WTC11 (cell line): ENCODE measurements around the gene TSHZ1. TPM values are rescaled to one million over a fixed set of nuclear protein-coding genes. Genes with fewer than 3 reads are reported as not detected.

Experiments used
- ATAC-seq: fragments of 200-7000 bp; cut with Tn5 transposase; 2 replicates; pipeline ENCODE4 v1.10.0; 2021; ENCODE audit warnings: mild to moderate bottlenecking, moderate library complexity
- CTCF ChIA-PET: fragments of 300-600 bp; sonication (Branson Sonifier 250); formaldehyde crosslinking; loops from one replicate; lab custom pipeline; 2021; ENCODE audit warnings: antibody characterized with exemption; lab: Charles Lee
- POLR2A ChIA-PET: fragments of 350-600 bp; sonication (Branson Sonifier 250); formaldehyde crosslinking; loops from one replicate; lab custom pipeline; 2021; ENCODE audit warnings: antibody characterized with exemption; lab: Charles Lee
- DNase-seq: peaks from one replicate; pipeline ENCODE4 v3.0.0; 2021; ENCODE audit warnings: low spot score
- H3K27ac Mint-ChIP-seq: 2 replicates; pipeline ENCODE4 v1.8.0; 2021; ENCODE audit warnings: mixed read lengths
- H3K27me3 Mint-ChIP-seq: 2 replicates; pipeline ENCODE4 v1.8.0; 2021; ENCODE audit warnings: low read depth, mild to moderate bottlenecking, moderate library complexity, mixed read lengths
- H3K36me3 Mint-ChIP-seq: 2 replicates; pipeline ENCODE4 v1.8.0; 2021; ENCODE audit warnings: mixed read lengths
- H3K4me1 Mint-ChIP-seq: 2 replicates; pipeline ENCODE4 v1.8.0; 2022; ENCODE audit warnings: mixed read lengths
- H3K4me3 Mint-ChIP-seq: 2 replicates; pipeline ENCODE4 v1.8.0; 2021; ENCODE audit warnings: mild to moderate bottlenecking, moderate library complexity, mixed read lengths
- H3K9me3 Mint-ChIP-seq: 2 replicates; pipeline ENCODE4 v1.8.0; 2021; ENCODE audit warnings: mixed read lengths
- ETV6 ChIP-seq: sonication (generic); formaldehyde crosslinking; IDR thresholded peaks from 2 replicates; pipeline ENCODE4 v1.8.1; 2022; ENCODE audit warnings: mild to moderate bottlenecking, missing genetic modification reagents
- GTF2I ChIP-seq: fragments of 250-450 bp; sonication (Bioruptor Pico); conservative IDR thresholded peaks from 2 replicates; pipeline ENCODE4 v1.4.0; 2021; ENCODE audit warnings: mild to moderate bottlenecking
- KAT7 ChIP-seq: sonication (generic); formaldehyde crosslinking; IDR thresholded peaks from 2 replicates; pipeline ENCODE4 v1.8.1; 2023; ENCODE audit warnings: missing genetic modification reagents, mild to moderate bottlenecking, borderline replicate concordance
- MYBL2 ChIP-seq: sonication (generic); formaldehyde crosslinking; IDR thresholded peaks from 2 replicates; pipeline ENCODE4 v1.8.1; 2023; ENCODE audit warnings: mild to moderate bottlenecking, moderate library complexity, missing genetic modification reagents
- NFYB ChIP-seq: sonication (generic); formaldehyde crosslinking; conservative IDR thresholded peaks from 2 replicates; pipeline ENCODE4 v1.8.0; 2022; ENCODE audit warnings: low read depth, missing genetic modification reagents
- TEAD4 ChIP-seq: sonication (generic); formaldehyde crosslinking; IDR thresholded peaks from 2 replicates; pipeline ENCODE4 v1.8.0; 2022; ENCODE audit warnings: mild to moderate bottlenecking, missing genetic modification reagents
- ZNF263 ChIP-seq: sonication (generic); formaldehyde crosslinking; IDR thresholded peaks from 2 replicates; pipeline ENCODE4 v1.8.1; 2022; ENCODE audit warnings: low read depth, mild to moderate bottlenecking, moderate library complexity, missing genetic modification reagents
- ZNF416 ChIP-seq: fragments of 250-450 bp; sonication (Bioruptor Pico); IDR thresholded peaks from 2 replicates; pipeline ENCODE4 v1.9.0; 2021; ENCODE audit warnings: mild to moderate bottlenecking, inconsistent platforms
- total RNA-seq: library from RNA; stranded (reverse); gene quantifications from 3 replicates; pipeline ENCODE4 v1.2.3, GENCODE V29; 2021
- TF ChIP-seq, protein P1 (sequence below): sonication (generic); formaldehyde crosslinking; IDR thresholded peaks from 2 replicates; pipeline ENCODE4 v1.8.1; 2023; ENCODE audit warnings: mild to moderate bottlenecking, missing genetic modification reagents
- TF ChIP-seq, protein P2 (sequence below): sonication (generic); formaldehyde crosslinking; IDR thresholded peaks from 2 replicates; pipeline ENCODE4 v1.8.1; 2023; ENCODE audit warnings: mild to moderate bottlenecking, missing genetic modification reagents, moderate library complexity
- TF ChIP-seq, protein P3 (sequence below): sonication (generic); formaldehyde crosslinking; IDR thresholded peaks from 2 replicates; pipeline ENCODE4 v1.8.1; 2022; ENCODE audit warnings: low read depth, missing genetic modification reagents, borderline replicate concordance
- TF ChIP-seq, protein P4 (sequence below): sonication (generic); formaldehyde crosslinking; conservative IDR thresholded peaks from 2 replicates; pipeline ENCODE4 v1.8.1; 2022; ENCODE audit warnings: mild to moderate bottlenecking, missing genetic modification reagents
- TF ChIP-seq, protein P5 (sequence below): fragments of 250-450 bp; sonication (Bioruptor Pico); IDR thresholded peaks from 2 replicates; pipeline ENCODE4 v1.9.0; 2021; ENCODE audit warnings: mild to moderate bottlenecking
- TF ChIP-seq, protein P6 (sequence below): fragments of 250-450 bp; sonication (Bioruptor Pico); IDR thresholded peaks from 2 replicates; pipeline ENCODE4 v1.9.0; 2021; ENCODE audit warnings: mild to moderate bottlenecking, borderline replicate concordance
- TF ChIP-seq, protein P7 (sequence below): sonication (generic); formaldehyde crosslinking; IDR thresholded peaks from 2 replicates; pipeline ENCODE4 v1.8.0; 2022; ENCODE audit warnings: mild to moderate bottlenecking, missing genetic modification reagents
- TF ChIP-seq, protein P8 (sequence below): fragments of 250-450 bp; sonication (Bioruptor Pico); IDR thresholded peaks from 2 replicates; pipeline ENCODE4 v1.8.0; 2021; ENCODE audit warnings: mild to moderate bottlenecking
- TF ChIP-seq, protein P9 (sequence below): fragments of 250-450 bp; sonication (Bioruptor Pico); IDR thresholded peaks from 2 replicates; pipeline ENCODE4 v1.9.0; 2021; ENCODE audit warnings: moderate library complexity, mild to moderate bottlenecking, inconsistent platforms, borderline replicate concordance

TSHZ1 gene
- total RNA-seq, 1 experiment from 2014 or later = 2.9 TPM

DNA sequence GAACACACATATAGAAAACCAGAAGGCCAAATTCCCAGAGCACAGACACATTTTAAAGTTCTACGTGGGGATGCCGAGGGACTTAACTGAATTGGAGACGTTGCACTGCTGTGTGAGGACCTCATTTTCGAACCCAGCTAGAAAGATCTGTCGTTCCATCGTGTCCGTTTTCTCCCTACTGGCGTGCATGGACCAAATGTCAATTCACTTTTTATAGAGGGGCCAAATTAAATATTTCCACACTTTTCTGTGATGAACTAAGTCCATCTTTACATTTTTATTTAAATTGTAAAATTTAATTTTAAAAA lies 692 bp upstream of the TSHZ1 start:
- Mint-ChIP-seq H3K4me1 (peaks cover 53% of the 10 kb centered on the region), H3K9me3 (no peaks in the 10 kb centered on the region), H3K4me3 (peak overlapping the region; percentile 84), H3K27me3 (peaks cover 78% of the 10 kb centered on the region), H3K36me3 (no peaks in the 10 kb centered on the region), H3K27ac (peak overlapping the region; percentile 67)
- POLR2A ChIA-PET = interaction anchor here (0.7 kb wide), 1 partner anchor 11 kb away, joined by 3 read pairs; no protein-coding TSS in a partner anchor
- DNase-seq (no peak), ATAC-seq (no peak)
- CTCF ChIA-PET = no interaction called here
- TF ChIP-seq, protein P1, sequence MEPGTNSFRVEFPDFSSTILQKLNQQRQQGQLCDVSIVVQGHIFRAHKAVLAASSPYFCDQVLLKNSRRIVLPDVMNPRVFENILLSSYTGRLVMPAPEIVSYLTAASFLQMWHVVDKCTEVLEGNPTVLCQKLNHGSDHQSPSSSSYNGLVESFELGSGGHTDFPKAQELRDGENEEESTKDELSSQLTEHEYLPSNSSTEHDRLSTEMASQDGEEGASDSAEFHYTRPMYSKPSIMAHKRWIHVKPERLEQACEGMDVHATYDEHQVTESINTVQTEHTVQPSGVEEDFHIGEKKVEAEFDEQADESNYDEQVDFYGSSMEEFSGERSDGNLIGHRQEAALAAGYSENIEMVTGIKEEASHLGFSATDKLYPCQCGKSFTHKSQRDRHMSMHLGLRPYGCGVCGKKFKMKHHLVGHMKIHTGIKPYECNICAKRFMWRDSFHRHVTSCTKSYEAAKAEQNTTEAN (CRISPR knock-in tag) = no peak
- TF ChIP-seq KAT7 (CRISPR knock-in tag) (no peak), ETV6 (CRISPR knock-in tag) (no peak), TEAD4 (CRISPR knock-in tag) (no peak), MYBL2 (CRISPR knock-in tag) (no peak), NFYB (CRISPR knock-in tag) (no peak), GTF2I (CRISPR knock-in tag) (no peak), ZNF263 (CRISPR knock-in tag) (no peak), ZNF416 (CRISPR knock-in tag) (no peak)
- TF ChIP-seq, protein P2, sequence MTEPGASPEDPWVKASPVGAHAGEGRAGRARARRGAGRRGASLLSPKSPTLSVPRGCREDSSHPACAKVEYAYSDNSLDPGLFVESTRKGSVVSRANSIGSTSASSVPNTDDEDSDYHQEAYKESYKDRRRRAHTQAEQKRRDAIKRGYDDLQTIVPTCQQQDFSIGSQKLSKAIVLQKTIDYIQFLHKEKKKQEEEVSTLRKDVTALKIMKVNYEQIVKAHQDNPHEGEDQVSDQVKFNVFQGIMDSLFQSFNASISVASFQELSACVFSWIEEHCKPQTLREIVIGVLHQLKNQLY (CRISPR knock-in tag) = no peak
- TF ChIP-seq, protein P3, sequence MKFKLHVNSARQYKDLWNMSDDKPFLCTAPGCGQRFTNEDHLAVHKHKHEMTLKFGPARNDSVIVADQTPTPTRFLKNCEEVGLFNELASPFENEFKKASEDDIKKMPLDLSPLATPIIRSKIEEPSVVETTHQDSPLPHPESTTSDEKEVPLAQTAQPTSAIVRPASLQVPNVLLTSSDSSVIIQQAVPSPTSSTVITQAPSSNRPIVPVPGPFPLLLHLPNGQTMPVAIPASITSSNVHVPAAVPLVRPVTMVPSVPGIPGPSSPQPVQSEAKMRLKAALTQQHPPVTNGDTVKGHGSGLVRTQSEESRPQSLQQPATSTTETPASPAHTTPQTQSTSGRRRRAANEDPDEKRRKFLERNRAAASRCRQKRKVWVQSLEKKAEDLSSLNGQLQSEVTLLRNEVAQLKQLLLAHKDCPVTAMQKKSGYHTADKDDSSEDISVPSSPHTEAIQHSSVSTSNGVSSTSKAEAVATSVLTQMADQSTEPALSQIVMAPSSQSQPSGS (CRISPR knock-in tag) = no peak
- TF ChIP-seq, protein P4, sequence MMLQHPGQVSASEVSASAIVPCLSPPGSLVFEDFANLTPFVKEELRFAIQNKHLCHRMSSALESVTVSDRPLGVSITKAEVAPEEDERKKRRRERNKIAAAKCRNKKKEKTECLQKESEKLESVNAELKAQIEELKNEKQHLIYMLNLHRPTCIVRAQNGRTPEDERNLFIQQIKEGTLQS = no peak
- TF ChIP-seq, protein P5, sequence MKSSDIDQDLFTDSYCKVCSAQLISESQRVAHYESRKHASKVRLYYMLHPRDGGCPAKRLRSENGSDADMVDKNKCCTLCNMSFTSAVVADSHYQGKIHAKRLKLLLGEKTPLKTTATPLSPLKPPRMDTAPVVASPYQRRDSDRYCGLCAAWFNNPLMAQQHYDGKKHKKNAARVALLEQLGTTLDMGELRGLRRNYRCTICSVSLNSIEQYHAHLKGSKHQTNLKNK (CRISPR knock-in tag) = no peak
- TF ChIP-seq, protein P6, sequence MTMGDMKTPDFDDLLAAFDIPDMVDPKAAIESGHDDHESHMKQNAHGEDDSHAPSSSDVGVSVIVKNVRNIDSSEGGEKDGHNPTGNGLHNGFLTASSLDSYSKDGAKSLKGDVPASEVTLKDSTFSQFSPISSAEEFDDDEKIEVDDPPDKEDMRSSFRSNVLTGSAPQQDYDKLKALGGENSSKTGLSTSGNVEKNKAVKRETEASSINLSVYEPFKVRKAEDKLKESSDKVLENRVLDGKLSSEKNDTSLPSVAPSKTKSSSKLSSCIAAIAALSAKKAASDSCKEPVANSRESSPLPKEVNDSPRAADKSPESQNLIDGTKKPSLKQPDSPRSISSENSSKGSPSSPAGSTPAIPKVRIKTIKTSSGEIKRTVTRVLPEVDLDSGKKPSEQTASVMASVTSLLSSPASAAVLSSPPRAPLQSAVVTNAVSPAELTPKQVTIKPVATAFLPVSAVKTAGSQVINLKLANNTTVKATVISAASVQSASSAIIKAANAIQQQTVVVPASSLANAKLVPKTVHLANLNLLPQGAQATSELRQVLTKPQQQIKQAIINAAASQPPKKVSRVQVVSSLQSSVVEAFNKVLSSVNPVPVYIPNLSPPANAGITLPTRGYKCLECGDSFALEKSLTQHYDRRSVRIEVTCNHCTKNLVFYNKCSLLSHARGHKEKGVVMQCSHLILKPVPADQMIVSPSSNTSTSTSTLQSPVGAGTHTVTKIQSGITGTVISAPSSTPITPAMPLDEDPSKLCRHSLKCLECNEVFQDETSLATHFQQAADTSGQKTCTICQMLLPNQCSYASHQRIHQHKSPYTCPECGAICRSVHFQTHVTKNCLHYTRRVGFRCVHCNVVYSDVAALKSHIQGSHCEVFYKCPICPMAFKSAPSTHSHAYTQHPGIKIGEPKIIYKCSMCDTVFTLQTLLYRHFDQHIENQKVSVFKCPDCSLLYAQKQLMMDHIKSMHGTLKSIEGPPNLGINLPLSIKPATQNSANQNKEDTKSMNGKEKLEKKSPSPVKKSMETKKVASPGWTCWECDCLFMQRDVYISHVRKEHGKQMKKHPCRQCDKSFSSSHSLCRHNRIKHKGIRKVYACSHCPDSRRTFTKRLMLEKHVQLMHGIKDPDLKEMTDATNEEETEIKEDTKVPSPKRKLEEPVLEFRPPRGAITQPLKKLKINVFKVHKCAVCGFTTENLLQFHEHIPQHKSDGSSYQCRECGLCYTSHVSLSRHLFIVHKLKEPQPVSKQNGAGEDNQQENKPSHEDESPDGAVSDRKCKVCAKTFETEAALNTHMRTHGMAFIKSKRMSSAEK (CRISPR knock-in tag) = no peak
- TF ChIP-seq, protein P7, sequence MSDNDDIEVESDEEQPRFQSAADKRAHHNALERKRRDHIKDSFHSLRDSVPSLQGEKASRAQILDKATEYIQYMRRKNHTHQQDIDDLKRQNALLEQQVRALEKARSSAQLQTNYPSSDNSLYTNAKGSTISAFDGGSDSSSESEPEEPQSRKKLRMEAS (CRISPR knock-in tag) = no peak
- TF ChIP-seq, protein P8, sequence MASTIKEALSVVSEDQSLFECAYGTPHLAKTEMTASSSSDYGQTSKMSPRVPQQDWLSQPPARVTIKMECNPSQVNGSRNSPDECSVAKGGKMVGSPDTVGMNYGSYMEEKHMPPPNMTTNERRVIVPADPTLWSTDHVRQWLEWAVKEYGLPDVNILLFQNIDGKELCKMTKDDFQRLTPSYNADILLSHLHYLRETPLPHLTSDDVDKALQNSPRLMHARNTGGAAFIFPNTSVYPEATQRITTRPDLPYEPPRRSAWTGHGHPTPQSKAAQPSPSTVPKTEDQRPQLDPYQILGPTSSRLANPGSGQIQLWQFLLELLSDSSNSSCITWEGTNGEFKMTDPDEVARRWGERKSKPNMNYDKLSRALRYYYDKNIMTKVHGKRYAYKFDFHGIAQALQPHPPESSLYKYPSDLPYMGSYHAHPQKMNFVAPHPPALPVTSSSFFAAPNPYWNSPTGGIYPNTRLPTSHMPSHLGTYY (CRISPR knock-in tag) = no peak
- TF ChIP-seq, protein P9, sequence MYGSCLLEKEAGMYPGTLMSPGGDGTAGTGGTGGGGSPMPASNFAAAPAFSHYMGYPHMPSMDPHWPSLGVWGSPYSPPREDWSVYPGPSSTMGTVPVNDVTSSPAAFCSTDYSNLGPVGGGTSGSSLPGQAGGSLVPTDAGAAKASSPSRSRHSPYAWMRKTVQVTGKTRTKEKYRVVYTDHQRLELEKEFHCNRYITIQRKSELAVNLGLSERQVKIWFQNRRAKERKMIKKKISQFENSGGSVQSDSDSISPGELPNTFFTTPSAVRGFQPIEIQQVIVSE (CRISPR knock-in tag) = no peak
